Astrocyte (in vitro differentiated cells and primary cell): Measurements from ENCODE around the gene PHF1.

Experiments used
- CTCF ChIP-seq: IDR thresholded peaks from 2 replicates; pipeline ENCODE4 v1.5.1; 2011; ENCODE audit warnings: low read depth, mild to moderate bottlenecking, inconsistent platforms, low read length, moderate library complexity; ENCODE audit not compliant: insufficient read depth
- EZH2 ChIP-seq: IDR thresholded peaks from 2 replicates; pipeline ENCODE4 v1.6.1; 2012; ENCODE audit warnings: mild to moderate bottlenecking, low read length, inconsistent platforms; ENCODE audit not compliant: insufficient read depth

- TF ChIP-seq CTCF = no peak
- TF ChIP-seq EZH2 = no peak
Observed at GRCh38 chr6:33430334-33430733, 19.5 kb downstream of the PHF1 start.
